ENCODE data around the gene SMPD3.

DNA sequence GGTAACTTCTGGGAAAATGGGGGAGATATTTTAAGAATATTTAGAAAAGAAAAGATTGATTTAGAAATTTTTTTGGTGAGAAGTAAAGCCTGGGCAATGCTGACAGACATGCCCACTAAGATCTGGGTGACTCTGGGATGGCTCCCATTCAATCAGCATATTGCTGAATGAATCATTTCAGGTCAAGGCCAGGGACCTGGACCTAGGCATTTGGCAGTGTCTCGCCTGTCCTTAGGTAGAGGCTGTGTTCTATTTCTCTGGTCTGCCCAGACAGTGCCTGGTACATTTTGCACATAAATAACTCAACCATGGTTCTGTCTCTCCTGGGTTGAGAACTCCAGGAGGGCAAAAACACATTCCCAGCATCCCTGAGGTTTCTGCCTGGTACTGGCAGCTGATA, 39.9 kb downstream of the SMPD3 start:
- TF ChIP-seq POLR2A (IDR thresholded peaks at IDR 0.05) (no peak), EP300 (IDR thresholded peaks at IDR 0.05) (no peak), POLR2AphosphoS5 (IDR thresholded peaks at IDR 0.05) (no peak)
- TF ChIP-seq, protein P1, sequence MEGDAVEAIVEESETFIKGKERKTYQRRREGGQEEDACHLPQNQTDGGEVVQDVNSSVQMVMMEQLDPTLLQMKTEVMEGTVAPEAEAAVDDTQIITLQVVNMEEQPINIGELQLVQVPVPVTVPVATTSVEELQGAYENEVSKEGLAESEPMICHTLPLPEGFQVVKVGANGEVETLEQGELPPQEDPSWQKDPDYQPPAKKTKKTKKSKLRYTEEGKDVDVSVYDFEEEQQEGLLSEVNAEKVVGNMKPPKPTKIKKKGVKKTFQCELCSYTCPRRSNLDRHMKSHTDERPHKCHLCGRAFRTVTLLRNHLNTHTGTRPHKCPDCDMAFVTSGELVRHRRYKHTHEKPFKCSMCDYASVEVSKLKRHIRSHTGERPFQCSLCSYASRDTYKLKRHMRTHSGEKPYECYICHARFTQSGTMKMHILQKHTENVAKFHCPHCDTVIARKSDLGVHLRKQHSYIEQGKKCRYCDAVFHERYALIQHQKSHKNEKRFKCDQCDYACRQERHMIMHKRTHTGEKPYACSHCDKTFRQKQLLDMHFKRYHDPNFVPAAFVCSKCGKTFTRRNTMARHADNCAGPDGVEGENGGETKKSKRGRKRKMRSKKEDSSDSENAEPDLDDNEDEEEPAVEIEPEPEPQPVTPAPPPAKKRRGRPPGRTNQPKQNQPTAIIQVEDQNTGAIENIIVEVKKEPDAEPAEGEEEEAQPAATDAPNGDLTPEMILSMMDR (IDR thresholded peaks at IDR 0.05) = no peak

Data from sigmoid colon (tissue), 4 donors.